GM12878 (cell line): Measurements from ENCODE around the gene CSK. TPM values are rescaled to one million over a fixed set of nuclear protein-coding genes. Genes with fewer than 3 reads are reported as not detected.

ENCODE experiments used
- BACH1 ChIP-seq: fragments of 450-650 bp; IDR thresholded peaks from 2 replicates; pipeline ENCODE4 v1.6.1; 2017; ENCODE audit warnings: mild to moderate bottlenecking, borderline replicate concordance
- EZH2 ChIP-seq: IDR thresholded peaks from 2 replicates; pipeline ENCODE4 v1.6.1; 2012; ENCODE audit warnings: low read depth, mild to moderate bottlenecking, control low read depth, inconsistent platforms, low read length, borderline replicate concordance; ENCODE audit not compliant: control insufficient read depth
- FOS ChIP-seq: IDR thresholded peaks from 3 replicates; pipeline ENCODE4 v1.6.1; 2011; ENCODE audit warnings: borderline replicate concordance; ENCODE audit not compliant: insufficient read length; ENCODE audit errors: extremely low read depth
- HCFC1 ChIP-seq: fragments of 150-350 bp; IDR thresholded peaks from 2 replicates; pipeline ENCODE4 v1.6.1; 2014; ENCODE audit warnings: low read length
- IKZF2 ChIP-seq, 2 experiments: fragments of 450-650 bp; IDR thresholded peaks; 2 replicates each; pipeline ENCODE4 v1.6.1; 2017; ENCODE audit warnings: mild to moderate bottlenecking in 2 of 2, moderate library complexity in 2 of 2
- IRF4 ChIP-seq: IDR thresholded peaks from 2 replicates; pipeline ENCODE4 v1.6.1; 2011; ENCODE audit warnings: low read depth, low read length
- MTA2 ChIP-seq: fragments of 450-650 bp; IDR thresholded peaks from 2 replicates; pipeline ENCODE4 v1.6.1; 2016; ENCODE audit warnings: low read depth, mild to moderate bottlenecking, moderate library complexity
- NBN ChIP-seq: fragments of 450-650 bp; IDR thresholded peaks from 2 replicates; pipeline ENCODE4 v1.6.1; 2016
- NR2C1 ChIP-seq: fragments of 450-650 bp; IDR thresholded peaks from 2 replicates; pipeline ENCODE4 v1.6.1; 2017; ENCODE audit warnings: antibody characterized with exemption, mild to moderate bottlenecking, moderate library complexity
- SIX5 ChIP-seq: IDR thresholded peaks from 2 replicates; pipeline ENCODE4 v1.6.1; 2011; ENCODE audit warnings: mild to moderate bottlenecking, low read depth, low read length, moderate library complexity; ENCODE audit not compliant: severe bottlenecking
- SMC3 ChIP-seq: IDR thresholded peaks from 2 replicates; pipeline ENCODE4 v1.6.1; 2011; ENCODE audit warnings: low read length, improper control_type of control experiment, borderline replicate concordance
- ZBTB40 ChIP-seq: fragments of 450-650 bp; IDR thresholded peaks from 2 replicates; pipeline ENCODE4 v1.6.1; 2016; ENCODE audit warnings: mild to moderate bottlenecking, moderate library complexity, borderline replicate concordance
- ZNF384 ChIP-seq: IDR thresholded peaks from 2 replicates; pipeline ENCODE4 v1.6.1; 2012; ENCODE audit warnings: low read depth, mild to moderate bottlenecking, low read length, improper control_type of control experiment, borderline replicate concordance
- ZNF622 ChIP-seq: fragments of 450-650 bp; IDR thresholded peaks from 2 replicates; pipeline ENCODE4 v1.6.1; 2017; ENCODE audit warnings: mild to moderate bottlenecking, inconsistent platforms
- ZNF687 ChIP-seq: fragments of 450-650 bp; IDR thresholded peaks from 2 replicates; pipeline ENCODE4 v1.6.1; 2017; ENCODE audit warnings: mild to moderate bottlenecking, moderate library complexity
- ZZZ3 ChIP-seq: IDR thresholded peaks from 2 replicates; pipeline ENCODE4 v1.6.1; 2011; ENCODE audit warnings: low read depth; ENCODE audit not compliant: control insufficient read depth, insufficient read length
- polyA plus RNA-seq, 11 experiments: library from polyadenylated mRNA; depleted of rRNA in 4 of 11; unstranded in 6 of 11; stranded (reverse) in 5 of 11; fragments of >200 nt; fragmentation: Nextera tagmentation in 4 of 11; fragmentation: Illumina TruSeq in 1 of 11; extraction: Ambion mirVana in 4 of 11; extraction: Trizol in 1 of 11; gene quantifications; 1 replicate in 1 of 11; 2 replicates in 10 of 11; pipeline versions ENCODE4 v1.2.1 to v1.2.3, GENCODE V29; 2011 to 2016; ENCODE audit warnings: inconsistent platforms in 2 of 11, missing spikeins in 2 of 11, low read depth in 1 of 11
- total RNA-seq, 4 experiments: library from RNA; depleted of rRNA in 3 of 4; stranded (reverse); fragments of >200 nt in 3 of 4; fragmentation: Illumina TruSeq in 1 of 4; extraction: Trizol in 1 of 4; gene quantifications; 2 replicates each; pipeline versions ENCODE4 v1.2.1 to v1.2.3, GENCODE V29; 2013 to 2021
- TF ChIP-seq, protein P1 (sequence below): fragments of 450-650 bp; IDR thresholded peaks from 2 replicates; pipeline ENCODE4 v1.6.1; 2017; ENCODE audit warnings: borderline replicate concordance
- TF ChIP-seq, protein P2 (sequence below): fragments of 150-350 bp; IDR thresholded peaks from 2 replicates; pipeline ENCODE4 v1.6.1; 2014; ENCODE audit warnings: mild to moderate bottlenecking, low read depth, low read length

The CSK gene
- total and polyA plus RNA-seq, 10 of the 15 experiments (the other 5 are each of a cell fraction or from before 2014, with no cell fraction given), result 3.4 to 327 (median 75.8) TPM

GRCh38 chr15:74799255-74799855 is 17.5 kb downstream of the CSK start (continued):
- TF ChIP-seq ZBTB40 (no peak), HCFC1 (no peak), ZNF384 (no peak), NR2C1 (peak; percentile 38; the same call in 1 of the 2 replicates), FOS (no peak), ZZZ3 (no peak), BACH1 (no peak), NBN (no peak), ZNF622 (no peak), SIX5 (no peak), ZNF687 (peak; percentile 52), MTA2 (no peak), SMC3 (peak; percentile 37; the same call in 1 of the 2 replicates), IRF4 (0 out of 2 replicates have a peak, but pooled peaks have one; percentile 10), IKZF2 (IDR thresholded peaks at IDR 0.05) (no peak), EZH2 (no peak)
- TF ChIP-seq, protein P1, sequence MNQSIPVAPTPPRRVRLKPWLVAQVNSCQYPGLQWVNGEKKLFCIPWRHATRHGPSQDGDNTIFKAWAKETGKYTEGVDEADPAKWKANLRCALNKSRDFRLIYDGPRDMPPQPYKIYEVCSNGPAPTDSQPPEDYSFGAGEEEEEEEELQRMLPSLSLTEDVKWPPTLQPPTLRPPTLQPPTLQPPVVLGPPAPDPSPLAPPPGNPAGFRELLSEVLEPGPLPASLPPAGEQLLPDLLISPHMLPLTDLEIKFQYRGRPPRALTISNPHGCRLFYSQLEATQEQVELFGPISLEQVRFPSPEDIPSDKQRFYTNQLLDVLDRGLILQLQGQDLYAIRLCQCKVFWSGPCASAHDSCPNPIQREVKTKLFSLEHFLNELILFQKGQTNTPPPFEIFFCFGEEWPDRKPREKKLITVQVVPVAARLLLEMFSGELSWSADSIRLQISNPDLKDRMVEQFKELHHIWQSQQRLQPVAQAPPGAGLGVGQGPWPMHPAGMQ, result no peak
- TF ChIP-seq, protein P2, sequence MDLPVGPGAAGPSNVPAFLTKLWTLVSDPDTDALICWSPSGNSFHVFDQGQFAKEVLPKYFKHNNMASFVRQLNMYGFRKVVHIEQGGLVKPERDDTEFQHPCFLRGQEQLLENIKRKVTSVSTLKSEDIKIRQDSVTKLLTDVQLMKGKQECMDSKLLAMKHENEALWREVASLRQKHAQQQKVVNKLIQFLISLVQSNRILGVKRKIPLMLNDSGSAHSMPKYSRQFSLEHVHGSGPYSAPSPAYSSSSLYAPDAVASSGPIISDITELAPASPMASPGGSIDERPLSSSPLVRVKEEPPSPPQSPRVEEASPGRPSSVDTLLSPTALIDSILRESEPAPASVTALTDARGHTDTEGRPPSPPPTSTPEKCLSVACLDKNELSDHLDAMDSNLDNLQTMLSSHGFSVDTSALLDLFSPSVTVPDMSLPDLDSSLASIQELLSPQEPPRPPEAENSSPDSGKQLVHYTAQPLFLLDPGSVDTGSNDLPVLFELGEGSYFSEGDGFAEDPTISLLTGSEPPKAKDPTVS, result no peak
